ENCODE results near the gene EEA1.

DNA sequence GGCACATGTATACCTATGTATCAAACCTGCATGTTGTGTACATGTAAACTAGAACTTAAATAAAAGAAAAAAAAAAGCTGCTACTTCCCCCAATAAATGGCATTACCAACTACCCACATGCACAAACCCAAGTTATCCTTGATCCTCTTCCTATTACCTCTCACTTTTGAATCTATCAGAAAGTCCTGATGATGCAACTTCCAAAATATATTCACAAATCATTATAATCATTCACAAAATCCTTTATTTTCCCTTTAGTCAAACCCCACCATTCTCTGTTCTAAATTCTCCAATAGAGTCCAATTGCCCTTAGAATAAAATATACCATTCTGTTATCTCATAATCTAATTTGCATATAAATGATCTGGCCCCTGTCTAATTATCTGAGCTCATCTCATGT, 134.3 kb downstream of the EEA1 start:
- TF ChIP-seq, protein P1, sequence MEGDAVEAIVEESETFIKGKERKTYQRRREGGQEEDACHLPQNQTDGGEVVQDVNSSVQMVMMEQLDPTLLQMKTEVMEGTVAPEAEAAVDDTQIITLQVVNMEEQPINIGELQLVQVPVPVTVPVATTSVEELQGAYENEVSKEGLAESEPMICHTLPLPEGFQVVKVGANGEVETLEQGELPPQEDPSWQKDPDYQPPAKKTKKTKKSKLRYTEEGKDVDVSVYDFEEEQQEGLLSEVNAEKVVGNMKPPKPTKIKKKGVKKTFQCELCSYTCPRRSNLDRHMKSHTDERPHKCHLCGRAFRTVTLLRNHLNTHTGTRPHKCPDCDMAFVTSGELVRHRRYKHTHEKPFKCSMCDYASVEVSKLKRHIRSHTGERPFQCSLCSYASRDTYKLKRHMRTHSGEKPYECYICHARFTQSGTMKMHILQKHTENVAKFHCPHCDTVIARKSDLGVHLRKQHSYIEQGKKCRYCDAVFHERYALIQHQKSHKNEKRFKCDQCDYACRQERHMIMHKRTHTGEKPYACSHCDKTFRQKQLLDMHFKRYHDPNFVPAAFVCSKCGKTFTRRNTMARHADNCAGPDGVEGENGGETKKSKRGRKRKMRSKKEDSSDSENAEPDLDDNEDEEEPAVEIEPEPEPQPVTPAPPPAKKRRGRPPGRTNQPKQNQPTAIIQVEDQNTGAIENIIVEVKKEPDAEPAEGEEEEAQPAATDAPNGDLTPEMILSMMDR (IDR thresholded peaks at IDR 0.05) = no peak
- TF ChIP-seq POLR2AphosphoS5 (IDR thresholded peaks at IDR 0.05; ENCODE audit: insufficient read depth in 1 of 2, low read depth in 1 of 2) (no peak), POLR2A (IDR thresholded peaks at IDR 0.05) (no peak)

Measured in vagina (tissue), 2 donors.